T-helper 1 cell treated with Interleukin-12 subunit alpha and Interleukin-12 subunit beta and Interleukin-4 antibody, amounts not matched to agents 30 μg/mL and 1 μg/mL, for 36 hours (primary cell): ENCODE data around the gene GALR2.

Source experiments
- H3K27ac Mint-ChIP-seq: one replicate; pipeline ENCODE4 v1.8.0; 2021; ENCODE audit warnings: mild to moderate bottlenecking, mixed read lengths
- H3K27me3 Mint-ChIP-seq: one replicate; pipeline ENCODE4 v1.8.0; 2021; ENCODE audit warnings: low read depth, mixed read lengths
- H3K36me3 Mint-ChIP-seq: one replicate; pipeline ENCODE4 v1.8.0; 2021; ENCODE audit warnings: low read depth, mixed read lengths
- H3K4me1 Mint-ChIP-seq: one replicate; pipeline ENCODE4 v1.8.0; 2021; ENCODE audit warnings: low read depth, mixed read lengths
- H3K4me3 Mint-ChIP-seq: one replicate; pipeline ENCODE4 v1.8.0; 2021; ENCODE audit warnings: mild to moderate bottlenecking, moderate library complexity, mixed read lengths
- H3K9me3 Mint-ChIP-seq: one replicate; pipeline ENCODE4 v1.8.0; 2021; ENCODE audit warnings: mixed read lengths

GALR2 gene

GRCh38 chr17:76115138-76115754, 40.7 kb downstream of the GALR2 start:
- Mint-ChIP-seq H3K27me3 (peaks cover 8% of the 10 kb centered on the region), H3K9me3 (no peaks in the 10 kb centered on the region), H3K4me3 (no peak overlapping the region), H3K4me1 (no peaks in the 10 kb centered on the region), H3K27ac (no peak overlapping the region), H3K36me3 (no peaks in the 10 kb centered on the region)

GRCh38 chr17:76119409-76120371, 45.1 kb downstream of the GALR2 start:
- Mint-ChIP-seq H3K36me3 (no peaks in the 10 kb centered on the region), H3K4me3 (no peak overlapping the region), H3K27ac (no peak overlapping the region), H3K27me3 (no peaks in the 10 kb centered on the region), H3K9me3 (no peaks in the 10 kb centered on the region), H3K4me1 (peaks cover 5% of the 10 kb centered on the region)

GRCh38 chr17:76120658-76121008, 46.1 kb downstream of the GALR2 start:
- Mint-ChIP-seq H3K4me1 (peaks cover 5% of the 10 kb centered on the region), H3K27me3 (no peaks in the 10 kb centered on the region), H3K36me3 (no peaks in the 10 kb centered on the region), H3K9me3 (no peaks in the 10 kb centered on the region), H3K4me3 (no peak overlapping the region), H3K27ac (peak overlapping the region; percentile 43)

GRCh38 chr17:76121932-76122430, 47.4 kb downstream of the GALR2 start:
- H3K4me3 Mint-ChIP-seq, result no peak overlapping the region
- peaks cover 15% of the 10 kb centered on the region for H3K4me1 Mint-ChIP-seq
- no peaks in the 10 kb centered on the region for H3K9me3 Mint-ChIP-seq
- H3K27ac Mint-ChIP-seq, result peak overlapping the region; percentile 45
- no peaks in the 10 kb centered on the region for H3K36me3 Mint-ChIP-seq
- no peaks in the 10 kb centered on the region for H3K27me3 Mint-ChIP-seq

GRCh38 chr17:76122431-76123190, 48.0 kb downstream of the GALR2 start:
- Mint-ChIP-seq H3K4me3 (no peak overlapping the region), H3K36me3 (no peaks in the 10 kb centered on the region)

GRCh38 chr17:76123191-76123499, 48.6 kb downstream of the GALR2 start:
- H3K9me3 Mint-ChIP-seq, result no peaks in the 10 kb centered on the region
- H3K27ac Mint-ChIP-seq, result peak overlapping the region; percentile 55
- peak overlapping the region; percentile 46 for H3K4me3 Mint-ChIP-seq
- H3K27me3 Mint-ChIP-seq, result no peaks in the 10 kb centered on the region
- H3K36me3 Mint-ChIP-seq, result no peaks in the 10 kb centered on the region
- peaks cover 19% of the 10 kb centered on the region for H3K4me1 Mint-ChIP-seq

More at GRCh38 chr17:76122431-76123190, 48.0 kb downstream of the GALR2 start:
- Mint-ChIP-seq H3K9me3 (no peaks in the 10 kb centered on the region), H3K4me1 (peaks cover 19% of the 10 kb centered on the region), H3K27me3 (no peaks in the 10 kb centered on the region), H3K27ac (peak overlapping the region; percentile 55)

- Mint-ChIP-seq H3K9me3 (no peaks in the 10 kb centered on the region), H3K4me3 (no peak overlapping the region), H3K27ac (peak overlapping the region; percentile 34)
Observed at GRCh38 chr17:76123749-76124581, 49.4 kb downstream of the GALR2 start.

GRCh38 chr17:76124582-76125390, 50.2 kb downstream of the GALR2 start:
- Mint-ChIP-seq H3K27me3 (no peaks in the 10 kb centered on the region), H3K4me3 (no peak overlapping the region), H3K4me1 (peaks cover 19% of the 10 kb centered on the region), H3K9me3 (no peaks in the 10 kb centered on the region), H3K27ac (no peak overlapping the region), H3K36me3 (no peaks in the 10 kb centered on the region)

More at GRCh38 chr17:76123749-76124581, 49.4 kb downstream of the GALR2 start:
- H3K4me1 Mint-ChIP-seq, result peaks cover 19% of the 10 kb centered on the region
- no peaks in the 10 kb centered on the region for H3K27me3 Mint-ChIP-seq
- no peaks in the 10 kb centered on the region for H3K36me3 Mint-ChIP-seq

DNA sequence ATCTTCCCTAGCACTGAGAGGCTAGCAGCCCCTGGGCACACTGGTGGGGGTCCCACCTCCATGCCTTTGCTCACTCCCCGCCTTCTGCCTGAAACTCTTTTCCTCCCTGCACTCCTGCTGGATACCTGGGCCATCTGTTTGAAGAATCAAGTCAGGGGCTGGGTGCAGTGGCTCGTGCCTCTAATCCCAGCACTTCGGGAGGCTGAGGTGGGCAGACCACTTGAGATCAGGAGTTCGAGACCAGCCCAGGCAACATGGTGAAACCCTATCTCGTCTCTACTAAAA, 50.8 kb downstream of the GALR2 start:
- Mint-ChIP-seq H3K4me1 (peaks cover 19% of the 10 kb centered on the region), H3K36me3 (no peaks in the 10 kb centered on the region), H3K9me3 (no peaks in the 10 kb centered on the region), H3K27ac (no peak overlapping the region), H3K4me3 (no peak overlapping the region), H3K27me3 (no peaks in the 10 kb centered on the region)

GRCh38 chr17:76125922-76126321, 51.3 kb downstream of the GALR2 start:
- H3K27me3 Mint-ChIP-seq, result no peaks in the 10 kb centered on the region
- no peaks in the 10 kb centered on the region for H3K9me3 Mint-ChIP-seq
- H3K4me1 Mint-ChIP-seq, result peaks cover 19% of the 10 kb centered on the region
- H3K36me3 Mint-ChIP-seq, result no peaks in the 10 kb centered on the region
- no peak overlapping the region for H3K27ac Mint-ChIP-seq
- no peak overlapping the region for H3K4me3 Mint-ChIP-seq
